Measurements from ENCODE around the gene MIPEP. TPM values are rescaled to one million over a fixed set of nuclear protein-coding genes. Genes with fewer than 3 reads are reported as not detected.

Gene MIPEP
- total RNA-seq, 1 donor, result 3.5 TPM

GRCh38 chr13:23870356-23871140 lies 18.7 kb downstream of the MIPEP start:
- Histone ChIP-seq H3K4me1 (ENCODE audit: insufficient read depth, low read length) (no peaks in the 10 kb centered on the region), H3K27me3 (ENCODE audit: insufficient read depth, low read length) (no peaks in the 10 kb centered on the region), H3K9me3 (ENCODE audit: low read depth, low read length) (no peaks in the 10 kb centered on the region), H3K4me3 (ENCODE audit: low read length) (no peak overlapping the region)

GRCh38 chr13:23868521-23868920 lies 20.7 kb downstream of the MIPEP start:
- Histone ChIP-seq H3K4me1 (ENCODE audit: insufficient read depth, low read length) (no peaks in the 10 kb centered on the region), H3K4me3 (ENCODE audit: low read length) (no peak overlapping the region), H3K9me3 (ENCODE audit: low read depth, low read length) (no peaks in the 10 kb centered on the region), H3K27me3 (ENCODE audit: insufficient read depth, low read length) (no peaks in the 10 kb centered on the region)

- H3K4me1 ChIP-seq (ENCODE audit: insufficient read depth, low read length), result no peaks in the 10 kb centered on the region
- H3K4me3 ChIP-seq (ENCODE audit: low read length), result no peak overlapping the region
- H3K27me3 ChIP-seq (ENCODE audit: insufficient read depth, low read length), result no peaks in the 10 kb centered on the region
- no peaks in the 10 kb centered on the region for H3K9me3 ChIP-seq (ENCODE audit: low read depth, low read length)
Observed at GRCh38 chr13:23867027-23867491, 22.1 kb downstream of the MIPEP start.

GRCh38 chr13:23866420-23867026 lies 22.7 kb downstream of the MIPEP start:
- Histone ChIP-seq H3K4me3 (ENCODE audit: low read length) (no peak overlapping the region), H3K4me1 (ENCODE audit: insufficient read depth, low read length) (no peaks in the 10 kb centered on the region), H3K9me3 (ENCODE audit: low read depth, low read length) (no peaks in the 10 kb centered on the region), H3K27me3 (ENCODE audit: insufficient read depth, low read length) (no peaks in the 10 kb centered on the region)

- Histone ChIP-seq H3K9me3 (ENCODE audit: low read depth, low read length) (no peaks in the 10 kb centered on the region), H3K27me3 (ENCODE audit: insufficient read depth, low read length) (no peaks in the 10 kb centered on the region), H3K4me3 (ENCODE audit: low read length) (no peak overlapping the region), H3K4me1 (ENCODE audit: insufficient read depth, low read length) (no peaks in the 10 kb centered on the region)
Observed at GRCh38 chr13:23865906-23866305, 23.3 kb downstream of the MIPEP start.

- no peak overlapping the region for H3K4me3 ChIP-seq (ENCODE audit: low read length)
- H3K4me1 ChIP-seq (ENCODE audit: insufficient read depth, low read length), result no peaks in the 10 kb centered on the region
- no peaks in the 10 kb centered on the region for H3K9me3 ChIP-seq (ENCODE audit: low read depth, low read length)
- no peaks in the 10 kb centered on the region for H3K27me3 ChIP-seq (ENCODE audit: insufficient read depth, low read length)
Observed at GRCh38 chr13:23865026-23865425, 24.2 kb downstream of the MIPEP start.

GRCh38 chr13:23861310-23861709 lies 27.9 kb downstream of the MIPEP start:
- H3K9me3 ChIP-seq (ENCODE audit: low read depth, low read length), result no peaks in the 10 kb centered on the region
- no peaks in the 10 kb centered on the region for H3K4me1 ChIP-seq (ENCODE audit: insufficient read depth, low read length)
- H3K27me3 ChIP-seq (ENCODE audit: insufficient read depth, low read length), result no peaks in the 10 kb centered on the region
- H3K4me3 ChIP-seq (ENCODE audit: low read length), result no peak overlapping the region

- H3K4me3 ChIP-seq (ENCODE audit: low read length), result no peak overlapping the region
- H3K27me3 ChIP-seq (ENCODE audit: insufficient read depth, low read length), result no peaks in the 10 kb centered on the region
- no peaks in the 10 kb centered on the region for H3K4me1 ChIP-seq (ENCODE audit: insufficient read depth, low read length)
- H3K9me3 ChIP-seq (ENCODE audit: low read depth, low read length), result no peaks in the 10 kb centered on the region
Observed at GRCh38 chr13:23859904-23860303, 29.3 kb downstream of the MIPEP start.

- Histone ChIP-seq H3K27me3 (ENCODE audit: insufficient read depth, low read length) (no peaks in the 10 kb centered on the region), H3K4me1 (ENCODE audit: insufficient read depth, low read length) (no peaks in the 10 kb centered on the region), H3K4me3 (ENCODE audit: low read length) (no peak overlapping the region), H3K9me3 (ENCODE audit: low read depth, low read length) (no peaks in the 10 kb centered on the region)
Observed at GRCh38 chr13:23859455-23859854, 29.7 kb downstream of the MIPEP start.

GRCh38 chr13:23858546-23858945 lies 30.7 kb downstream of the MIPEP start:
- H3K9me3 ChIP-seq (ENCODE audit: low read depth, low read length), result no peaks in the 10 kb centered on the region
- H3K4me3 ChIP-seq (ENCODE audit: low read length), result no peak overlapping the region
- no peaks in the 10 kb centered on the region for H3K27me3 ChIP-seq (ENCODE audit: insufficient read depth, low read length)
- H3K4me1 ChIP-seq (ENCODE audit: insufficient read depth, low read length), result no peaks in the 10 kb centered on the region

GRCh38 chr13:23856008-23856750 lies 33.0 kb downstream of the MIPEP start:
- Histone ChIP-seq H3K27me3 (ENCODE audit: insufficient read depth, low read length) (no peaks in the 10 kb centered on the region), H3K9me3 (ENCODE audit: low read depth, low read length) (no peaks in the 10 kb centered on the region), H3K4me1 (ENCODE audit: insufficient read depth, low read length) (no peaks in the 10 kb centered on the region), H3K4me3 (ENCODE audit: low read length) (no peak overlapping the region)

GRCh38 chr13:23855360-23855759 lies 33.8 kb downstream of the MIPEP start:
- H3K4me1 ChIP-seq (ENCODE audit: insufficient read depth, low read length), result no peaks in the 10 kb centered on the region
- H3K4me3 ChIP-seq (ENCODE audit: low read length), result no peak overlapping the region
- H3K27me3 ChIP-seq (ENCODE audit: insufficient read depth, low read length), result no peaks in the 10 kb centered on the region
- no peaks in the 10 kb centered on the region for H3K9me3 ChIP-seq (ENCODE audit: low read depth, low read length)

- no peaks in the 10 kb centered on the region for H3K27me3 ChIP-seq (ENCODE audit: insufficient read depth, low read length)
- no peak overlapping the region for H3K4me3 ChIP-seq (ENCODE audit: low read length)
- peaks cover 7% of the 10 kb centered on the region for H3K4me1 ChIP-seq (ENCODE audit: insufficient read depth, low read length)
- H3K9me3 ChIP-seq (ENCODE audit: low read depth, low read length), result no peaks in the 10 kb centered on the region
Observed at GRCh38 chr13:23852351-23852750, 36.8 kb downstream of the MIPEP start.

- Histone ChIP-seq H3K9me3 (ENCODE audit: low read depth, low read length) (no peaks in the 10 kb centered on the region), H3K4me3 (ENCODE audit: low read length) (no peak overlapping the region), H3K4me1 (ENCODE audit: insufficient read depth, low read length) (peaks cover 7% of the 10 kb centered on the region), H3K27me3 (ENCODE audit: insufficient read depth, low read length) (no peaks in the 10 kb centered on the region)
Observed at GRCh38 chr13:23851106-23851505, 38.1 kb downstream of the MIPEP start.

- H3K4me3 ChIP-seq (ENCODE audit: low read length), result no peak overlapping the region
- H3K4me1 ChIP-seq (ENCODE audit: insufficient read depth, low read length), result peaks cover 7% of the 10 kb centered on the region
- H3K9me3 ChIP-seq (ENCODE audit: low read depth, low read length), result no peaks in the 10 kb centered on the region
- no peaks in the 10 kb centered on the region for H3K27me3 ChIP-seq (ENCODE audit: insufficient read depth, low read length)
Observed at GRCh38 chr13:23850134-23850533, 39.1 kb downstream of the MIPEP start.
